Superior temporal gyrus (tissue), 1 donor: ENCODE measurements around the gene PRCP.

Source experiments
- DNase-seq: peaks from one replicate; pipeline ENCODE4 v3.0.0-alpha.2; 2016; ENCODE audit errors: extremely low spot score

The PRCP gene

DNA sequence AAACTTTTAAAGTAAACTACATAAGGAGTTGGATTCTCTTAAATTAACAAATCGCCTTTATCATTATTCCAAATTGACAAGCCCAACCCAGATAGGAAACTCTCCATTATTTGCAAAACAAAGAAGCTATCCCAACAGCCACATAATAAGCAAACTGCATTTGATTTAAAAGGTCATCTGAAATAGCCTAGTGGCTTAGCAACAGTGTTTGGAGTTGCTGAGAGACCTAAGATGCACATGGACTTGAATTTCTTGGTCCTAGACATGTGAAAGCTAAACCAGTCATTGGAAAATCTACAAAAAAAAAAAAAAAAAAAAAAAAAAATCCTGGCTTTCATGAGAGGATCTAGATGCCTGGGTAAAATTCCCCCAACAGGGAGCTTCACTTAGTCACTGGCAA is 69.5 kb downstream of the PRCP start:
- no peak for DNase-seq

DNA sequence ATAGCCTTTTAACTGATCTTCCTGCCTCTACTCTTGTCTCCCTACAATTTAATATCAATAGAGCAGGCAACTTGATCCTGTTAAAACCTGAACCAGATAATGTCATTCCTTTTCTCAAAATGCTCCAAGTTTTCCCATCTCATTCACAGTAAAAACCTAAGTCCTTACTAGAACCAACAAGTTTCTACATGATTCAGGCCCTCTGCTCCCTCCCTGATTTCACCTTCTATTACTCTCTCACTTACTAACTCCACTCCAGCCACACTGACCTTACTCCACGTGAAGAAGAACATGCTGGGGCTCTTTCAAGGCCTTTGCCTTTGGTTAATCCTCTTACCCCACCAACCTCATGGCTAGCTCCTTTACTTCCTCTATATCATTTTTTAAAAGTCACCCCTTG is 71.1 kb downstream of the PRCP start:
- DNase-seq: no peak

GRCh38 chr11:82828472-82828871 is 71.8 kb downstream of the PRCP start:
- no peak for DNase-seq

DNA sequence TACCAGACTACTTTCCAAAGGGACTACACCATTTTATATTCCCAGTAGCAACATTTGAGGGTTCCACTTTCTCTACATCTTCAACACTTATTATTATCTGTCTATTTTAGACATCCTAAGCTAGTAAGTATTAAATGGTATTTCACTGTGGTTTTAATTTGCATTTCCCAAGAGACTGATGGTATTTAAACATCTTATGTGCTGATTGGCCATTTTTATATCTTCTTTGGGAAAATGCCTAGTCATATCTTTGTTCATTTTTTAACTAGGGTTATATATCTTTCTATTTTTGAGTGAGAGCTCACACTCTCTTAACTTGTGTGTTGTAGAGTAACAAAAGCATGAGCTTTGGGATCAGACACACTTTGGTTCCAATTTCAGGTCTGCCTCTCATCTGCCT is 73.7 kb downstream of the PRCP start:
- DNase-seq: no peak

DNA sequence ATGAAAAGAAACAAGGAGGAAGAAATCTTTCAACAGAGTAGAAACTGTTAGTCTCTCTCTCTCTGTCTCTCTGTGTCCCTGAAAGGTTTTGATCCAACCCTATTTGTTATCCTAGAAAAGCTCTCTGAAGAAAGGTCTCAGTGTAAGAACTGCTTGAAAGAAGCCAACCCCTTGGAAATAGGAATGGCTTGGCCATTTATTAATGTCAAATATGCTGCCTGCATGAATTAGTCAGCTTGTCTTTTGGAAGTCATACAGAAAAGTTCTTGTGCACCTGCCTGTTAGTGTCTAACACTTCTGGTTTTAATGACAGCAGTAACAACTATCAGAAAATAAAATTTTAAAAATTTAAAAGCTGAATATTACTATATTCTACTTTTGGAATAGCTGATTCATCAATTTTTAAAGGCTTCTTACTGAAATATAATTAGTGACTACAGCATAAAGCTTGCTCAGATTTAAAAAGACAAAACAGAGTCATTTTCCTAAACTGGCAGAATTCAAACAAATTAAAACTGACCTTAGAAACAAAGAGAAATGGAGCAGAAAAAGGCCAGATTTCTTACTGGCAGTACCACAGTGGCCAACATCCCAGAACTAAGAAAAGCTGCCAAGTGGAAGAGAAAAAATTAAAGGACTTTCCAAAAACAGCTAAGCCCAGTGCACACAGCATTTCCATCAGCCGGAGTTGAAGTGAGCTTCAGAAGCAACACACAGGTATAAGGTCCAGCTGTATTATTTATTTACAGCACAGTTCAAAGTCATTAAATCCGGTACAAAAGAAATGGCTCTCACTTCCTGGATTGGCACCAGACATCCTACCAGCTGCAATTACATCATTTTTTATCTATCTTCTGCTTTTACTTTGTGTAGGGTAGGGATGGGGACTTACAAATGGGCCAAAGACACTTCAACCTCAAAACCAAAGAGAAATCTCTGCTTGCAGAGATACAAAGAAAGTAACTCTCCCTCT is 76.3 kb downstream of the PRCP start:
- peak; percentile 74 for DNase-seq

- DNase-seq: no peak
Measured at GRCh38 chr11:82818409-82819043, 81.7 kb downstream of the PRCP start.

- no peak for DNase-seq
Measured at GRCh38 chr11:82815406-82815805, 84.8 kb downstream of the PRCP start.

DNA sequence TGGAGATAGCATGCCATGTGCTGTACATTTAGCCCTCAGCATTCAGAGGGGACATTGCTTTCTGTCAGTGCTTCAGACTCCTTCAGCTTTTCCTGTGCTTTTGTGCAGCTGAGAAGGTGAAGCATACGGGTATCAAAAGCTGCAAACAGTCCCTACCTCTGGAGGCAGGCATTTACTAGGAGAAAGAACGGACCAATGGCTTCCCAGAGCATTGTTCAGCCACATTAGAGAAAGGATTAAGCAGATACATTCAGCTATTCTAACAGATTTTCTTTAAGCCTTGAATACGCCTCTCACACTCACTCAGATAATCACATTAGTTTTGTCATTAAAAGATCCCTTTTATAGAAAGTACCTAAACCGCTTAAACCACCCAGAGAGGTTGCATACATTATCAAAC is 85.9 kb downstream of the PRCP start:
- DNase-seq: no peak

DNA sequence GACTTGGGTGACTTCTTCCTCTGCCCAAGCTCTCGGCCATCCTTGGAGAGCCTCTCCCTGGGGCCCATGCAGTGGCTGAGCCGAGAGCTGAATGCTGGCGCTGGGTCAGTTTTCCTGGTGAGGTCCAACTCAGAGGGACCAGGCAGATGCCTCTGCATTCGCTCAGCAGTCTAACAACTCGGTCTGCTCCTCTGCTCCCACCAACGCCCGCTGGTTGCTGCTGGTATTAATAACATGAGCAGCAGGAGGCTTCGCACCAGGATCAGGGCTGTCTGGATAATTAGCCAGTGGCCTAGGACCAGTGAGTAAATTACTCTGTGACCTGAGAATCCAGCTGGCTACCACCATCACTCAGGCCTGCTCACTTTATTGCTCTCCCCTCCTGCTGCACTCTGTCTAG is 88.9 kb downstream of the PRCP start:
- no peak for DNase-seq

- no peak for DNase-seq
Measured at GRCh38 chr11:82810738-82811137, 89.5 kb downstream of the PRCP start.

DNA sequence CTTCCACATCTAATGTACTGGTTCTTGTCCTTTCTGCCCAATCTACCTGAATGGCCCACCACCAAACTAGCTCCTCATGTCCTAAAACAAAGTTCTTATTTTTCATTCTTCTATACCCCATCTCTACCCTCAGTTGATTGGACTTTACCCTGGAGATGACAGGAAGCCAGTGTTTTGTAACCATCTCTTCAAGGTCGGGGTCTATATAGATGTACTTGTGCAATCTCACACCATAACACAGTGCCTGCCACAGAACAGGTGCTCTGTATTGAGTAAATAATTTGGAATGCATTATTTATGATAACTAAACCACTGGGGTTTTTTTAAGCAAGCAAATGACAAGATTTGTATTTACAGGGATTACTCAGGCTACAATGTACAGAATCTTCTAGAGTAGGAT is 89.9 kb downstream of the PRCP start:
- DNase-seq: no peak

- DNase-seq: no peak
Measured at GRCh38 chr11:82807646-82808045, 92.6 kb downstream of the PRCP start.

GRCh38 chr11:82802710-82803109 is 97.5 kb downstream of the PRCP start:
- DNase-seq: no peak

DNA sequence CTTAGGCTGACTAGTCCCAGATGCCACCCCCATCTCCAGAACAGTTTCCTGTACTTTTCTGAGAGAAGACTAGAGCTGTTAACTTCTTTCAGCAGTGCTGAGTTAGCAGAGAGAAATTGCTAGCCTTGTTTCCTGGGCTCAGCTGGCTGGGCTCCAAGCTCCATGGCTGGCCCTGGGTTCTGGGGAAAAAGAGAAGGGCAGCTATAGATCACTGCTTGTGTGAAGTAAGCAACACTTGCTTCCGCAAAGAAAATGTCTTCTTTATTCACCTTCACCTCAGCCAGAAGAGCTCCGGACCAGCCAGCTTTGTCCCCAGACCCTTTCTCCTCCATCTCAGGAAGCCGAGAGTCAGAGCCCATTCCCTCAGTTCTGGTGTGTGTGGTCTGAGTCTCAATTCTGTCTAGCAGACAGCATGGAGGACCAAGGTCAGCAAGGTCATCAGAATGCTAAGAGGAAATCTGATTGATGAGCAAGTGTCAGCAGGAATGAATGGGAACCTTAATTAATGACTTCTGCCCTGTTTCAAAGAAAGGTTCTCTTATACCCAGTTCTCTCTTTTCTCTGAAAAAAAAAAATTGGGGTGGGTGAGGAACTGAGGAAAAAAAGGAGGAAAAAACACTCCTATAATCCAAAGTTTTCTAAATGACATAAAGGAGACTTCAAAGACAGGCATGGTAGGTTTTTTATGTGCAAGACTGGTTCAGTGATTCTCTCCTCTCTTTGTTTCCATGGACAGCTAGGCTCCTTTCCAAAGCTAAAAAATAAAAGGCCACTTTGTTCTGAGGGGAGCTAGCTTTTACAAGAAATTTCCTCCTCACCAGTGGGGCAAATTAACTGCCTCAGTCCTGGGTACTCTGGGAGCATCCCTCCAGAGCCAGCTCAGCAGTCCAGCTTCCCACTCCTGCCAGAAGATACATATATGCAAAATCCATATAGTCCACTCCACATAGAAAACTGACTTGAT is 103.0 kb downstream of the PRCP start:
- DNase-seq: peak; percentile 94

DNA sequence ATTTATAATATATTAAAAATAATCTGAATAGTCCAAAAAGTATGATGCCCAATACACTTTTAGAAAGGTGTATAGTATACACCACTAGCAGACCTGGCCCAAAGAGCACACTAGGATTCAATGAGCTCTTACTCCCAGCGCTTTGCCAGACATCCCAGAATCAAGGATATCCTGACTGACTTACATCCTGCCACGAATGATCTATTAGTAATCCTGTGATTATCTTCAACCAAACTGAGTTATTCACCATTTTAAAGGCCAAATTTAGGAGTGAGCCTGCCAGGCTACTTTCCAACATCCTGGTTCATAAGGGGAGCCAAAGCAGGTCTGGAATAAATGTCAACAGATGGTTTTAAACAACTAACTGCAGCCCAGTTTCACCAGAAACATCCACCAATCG is 105.7 kb downstream of the PRCP start:
- DNase-seq: no peak

DNA sequence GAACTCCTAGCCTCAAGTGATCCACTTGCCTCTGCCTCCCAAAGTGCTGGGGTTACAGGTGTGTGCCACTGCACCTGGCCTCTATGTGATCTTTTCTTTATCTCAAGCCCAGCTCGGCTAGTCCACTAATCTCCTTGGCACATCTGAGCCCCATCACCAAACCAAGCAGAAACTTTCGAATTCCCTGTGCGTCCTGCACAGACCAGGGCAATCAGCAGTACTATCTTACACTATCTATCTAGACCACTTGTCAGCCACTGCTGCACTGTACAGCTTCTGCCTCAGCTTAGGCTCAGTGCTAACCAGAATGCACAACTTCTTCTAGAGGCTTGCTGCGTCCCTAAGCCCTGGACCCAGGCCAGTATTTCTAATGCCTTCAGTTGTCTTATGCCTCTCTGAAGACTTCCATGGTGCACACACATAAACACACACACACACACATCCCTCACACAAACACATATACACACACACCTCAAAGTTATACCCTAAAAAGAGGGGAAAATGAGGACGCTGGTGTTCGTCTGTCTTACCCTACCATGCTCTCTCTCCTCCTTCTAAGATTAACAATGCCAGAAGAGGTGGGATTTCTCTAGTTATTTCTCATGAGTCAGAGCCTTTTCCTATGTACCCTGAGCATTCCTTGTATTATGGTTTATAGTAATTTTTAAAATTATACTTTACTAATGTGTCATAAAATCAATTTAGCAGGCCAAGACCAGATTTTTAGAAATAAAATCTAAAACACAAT is 107.2 kb downstream of the PRCP start:
- DNase-seq: no peak

DNA sequence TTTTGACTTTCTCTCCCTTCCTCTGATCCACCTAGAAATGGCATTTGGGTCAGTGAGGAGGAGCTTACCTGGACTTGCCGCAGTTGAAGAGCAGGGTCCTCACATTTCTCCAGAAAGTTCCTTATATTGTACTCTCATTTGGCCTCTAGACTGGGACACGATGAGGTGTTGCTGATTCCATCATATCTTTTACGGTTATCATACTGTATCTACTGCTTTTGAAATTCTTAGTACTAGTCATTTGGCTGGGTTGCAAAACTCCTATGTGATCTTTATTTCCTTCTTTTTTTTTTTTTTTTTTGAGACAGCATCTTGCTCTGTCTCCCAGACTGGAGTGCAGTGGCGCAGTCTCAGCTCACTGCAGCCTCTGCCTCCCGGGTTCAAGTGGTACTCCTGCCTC is 107.9 kb downstream of the PRCP start:
- no peak for DNase-seq

GRCh38 chr11:82791779-82792178 is 108.5 kb downstream of the PRCP start:
- no peak for DNase-seq

DNA sequence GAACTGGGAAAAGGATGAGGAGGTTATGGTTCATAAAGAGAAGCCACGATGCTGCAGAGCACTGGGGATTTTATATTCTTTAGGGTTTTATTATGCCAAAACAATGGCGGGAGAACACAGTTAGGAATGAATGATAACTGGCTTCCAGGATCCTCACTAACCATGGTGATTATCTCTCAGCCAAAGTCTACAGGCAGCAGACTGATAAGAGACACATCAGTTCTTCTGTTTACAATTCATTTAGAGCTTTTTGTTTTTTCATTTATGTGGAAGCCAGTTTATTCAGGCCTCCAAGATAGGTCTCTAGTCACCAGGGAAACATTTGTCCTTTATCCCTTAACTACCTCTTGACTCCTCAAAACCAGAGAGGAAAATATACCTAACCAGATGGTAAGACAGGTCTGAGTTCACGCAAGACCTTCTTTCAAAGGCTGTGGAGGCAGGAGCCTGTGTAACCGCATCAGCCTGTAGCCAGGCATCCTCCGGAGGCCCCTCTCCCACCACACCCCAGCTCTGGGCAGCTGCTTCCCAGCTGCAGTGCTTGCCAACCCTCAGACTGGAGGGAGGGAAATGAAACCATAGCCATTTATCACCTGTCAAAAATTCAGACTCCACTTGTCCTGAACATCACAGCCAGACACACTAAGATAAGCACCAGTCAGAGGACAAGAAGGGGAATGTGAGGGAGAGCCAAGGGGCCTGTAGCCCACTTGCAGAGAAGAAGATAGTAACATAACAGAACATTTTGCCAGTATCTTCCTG is 109.3 kb downstream of the PRCP start:
- no peak for DNase-seq

DNA sequence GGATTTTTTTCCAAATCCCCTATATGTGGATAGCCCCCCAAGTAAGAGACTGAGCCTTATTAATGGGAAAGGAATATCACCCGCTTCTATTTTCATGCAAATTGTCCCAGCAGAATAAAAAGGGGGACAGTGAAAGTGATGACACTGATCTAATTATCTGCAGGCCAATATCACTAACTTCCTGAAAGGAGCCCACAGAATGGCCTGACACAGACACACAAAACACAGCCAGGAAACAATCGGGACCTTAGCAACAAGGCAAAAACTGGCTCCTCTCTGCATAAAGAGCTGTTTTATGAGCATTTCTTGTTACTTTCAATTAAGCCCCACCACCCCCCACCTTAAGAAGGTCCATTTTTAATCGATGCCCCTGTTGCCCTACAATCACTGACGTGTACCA is 112.2 kb downstream of the PRCP start:
- DNase-seq: no peak

DNA sequence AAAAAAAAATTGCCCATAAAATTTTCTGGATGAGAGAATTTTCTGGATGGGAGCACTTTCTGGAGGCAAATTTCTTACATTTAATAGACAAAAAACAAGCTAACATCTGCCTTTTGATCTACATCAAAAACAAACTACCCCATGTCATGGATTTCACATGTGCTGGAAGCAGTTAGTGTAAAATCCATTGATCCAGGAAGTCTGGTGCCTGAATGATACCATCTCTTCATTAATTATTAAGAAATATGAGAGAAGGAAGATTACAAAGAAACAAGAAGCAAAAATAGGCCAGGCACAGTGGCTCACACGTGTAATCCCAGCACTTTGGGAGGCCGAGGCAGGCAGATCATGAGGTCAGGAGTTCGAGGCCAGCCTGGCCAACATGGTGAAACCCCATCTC is 113.4 kb downstream of the PRCP start:
- DNase-seq: no peak
